SK-N-SH (cell line): Measurements from ENCODE around the gene CLCN6.

Source experiments
- EP300 ChIP-seq, 2 experiments: IDR thresholded peaks; 2 replicates each; pipeline versions ENCODE4 v1.4.0 to v1.6.1; 2012; ENCODE audit warnings: borderline replicate concordance in 1 of 2, low read depth in 1 of 2, low read length in 1 of 2
- MXI1 ChIP-seq: IDR thresholded peaks from 2 replicates; pipeline ENCODE4 v1.6.1; 2012; ENCODE audit warnings: mild to moderate bottlenecking, low read depth, low read length, improper control_type of control experiment
- NFIC ChIP-seq: IDR thresholded peaks from 2 replicates; pipeline ENCODE4 v1.4.0; 2012; ENCODE audit warnings: borderline replicate concordance
- NRF1 ChIP-seq: IDR thresholded peaks from 2 replicates; pipeline ENCODE4 v1.6.1; 2012; ENCODE audit warnings: low read depth, mild to moderate bottlenecking, low read length
- POLR2AphosphoS5 ChIP-seq: IDR thresholded peaks from 2 replicates; pipeline ENCODE4 v1.6.1; 2012; ENCODE audit warnings: low read depth, low read length
- RAD21 ChIP-seq: IDR thresholded peaks from 2 replicates; pipeline ENCODE4 v1.6.1; 2012; ENCODE audit warnings: mild to moderate bottlenecking, low read length
- SMC3 ChIP-seq: IDR thresholded peaks from 2 replicates; pipeline ENCODE4 v1.6.1; 2012; ENCODE audit warnings: low read depth, low read length, improper control_type of control experiment
- TF ChIP-seq, protein P1 (sequence below): fragments of 200-600 bp; sonication (generic); IDR thresholded peaks from 2 replicates; pipeline ENCODE4 v1.6.1; 2017; ENCODE audit warnings: antibody characterized with exemption, mild to moderate bottlenecking, moderate library complexity
- TF ChIP-seq, protein P2 (sequence below): IDR thresholded peaks from 2 replicates; pipeline ENCODE4; 2012
- TF ChIP-seq, protein P3 (sequence below): IDR thresholded peaks from 2 replicates; pipeline ENCODE4 v1.4.0; 2012; ENCODE audit warnings: low read depth, borderline replicate concordance
- TF ChIP-seq, protein P4 (sequence below): IDR thresholded peaks from 2 replicates; pipeline ENCODE4 v1.4.0; 2012; ENCODE audit warnings: low read depth
- TF ChIP-seq, protein P5 (sequence below): fragments of 150-350 bp; IDR thresholded peaks from 2 replicates; pipeline ENCODE4 v1.6.1; 2016; ENCODE audit warnings: mild to moderate bottlenecking, low read depth, low read length
- TF ChIP-seq, protein P6 (sequence below): IDR thresholded peaks from 2 replicates; pipeline ENCODE4 v1.6.1; 2012; ENCODE audit warnings: mild to moderate bottlenecking, low read depth, low read length, moderate library complexity

DNA sequence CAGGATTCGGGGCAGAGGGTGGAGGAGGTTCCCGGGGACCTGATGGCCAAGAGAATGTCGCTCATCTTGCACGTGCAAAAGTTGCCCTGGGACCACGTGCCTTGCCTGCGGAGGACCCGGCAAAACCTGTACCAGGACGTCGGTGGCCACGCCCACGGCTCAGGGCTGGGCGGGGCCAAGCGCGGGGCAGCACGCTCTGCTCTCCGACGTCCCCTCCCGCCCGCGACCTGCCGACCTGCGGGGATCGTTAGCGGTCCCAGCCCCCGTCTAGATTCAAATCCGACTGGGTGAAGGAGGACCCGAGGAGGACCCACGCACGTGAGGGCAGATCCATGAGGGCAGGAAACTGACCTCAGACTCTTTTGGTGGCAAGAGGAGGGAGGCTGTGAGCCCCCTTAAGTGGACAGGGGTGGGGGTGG is 44.0 kb upstream of the CLCN6 start, which contains the start of gene C1orf167:
- TF ChIP-seq, protein P1, sequence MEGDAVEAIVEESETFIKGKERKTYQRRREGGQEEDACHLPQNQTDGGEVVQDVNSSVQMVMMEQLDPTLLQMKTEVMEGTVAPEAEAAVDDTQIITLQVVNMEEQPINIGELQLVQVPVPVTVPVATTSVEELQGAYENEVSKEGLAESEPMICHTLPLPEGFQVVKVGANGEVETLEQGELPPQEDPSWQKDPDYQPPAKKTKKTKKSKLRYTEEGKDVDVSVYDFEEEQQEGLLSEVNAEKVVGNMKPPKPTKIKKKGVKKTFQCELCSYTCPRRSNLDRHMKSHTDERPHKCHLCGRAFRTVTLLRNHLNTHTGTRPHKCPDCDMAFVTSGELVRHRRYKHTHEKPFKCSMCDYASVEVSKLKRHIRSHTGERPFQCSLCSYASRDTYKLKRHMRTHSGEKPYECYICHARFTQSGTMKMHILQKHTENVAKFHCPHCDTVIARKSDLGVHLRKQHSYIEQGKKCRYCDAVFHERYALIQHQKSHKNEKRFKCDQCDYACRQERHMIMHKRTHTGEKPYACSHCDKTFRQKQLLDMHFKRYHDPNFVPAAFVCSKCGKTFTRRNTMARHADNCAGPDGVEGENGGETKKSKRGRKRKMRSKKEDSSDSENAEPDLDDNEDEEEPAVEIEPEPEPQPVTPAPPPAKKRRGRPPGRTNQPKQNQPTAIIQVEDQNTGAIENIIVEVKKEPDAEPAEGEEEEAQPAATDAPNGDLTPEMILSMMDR: no peak
- no peak for TF ChIP-seq RAD21
- TF ChIP-seq NFIC: no peak
- TF ChIP-seq EP300 (IDR thresholded peaks at IDR 0.05; ENCODE audit: borderline replicate concordance in 1 of 2, low read depth in 1 of 2, low read length in 1 of 2): no peak
- TF ChIP-seq MXI1: no peak
- TF ChIP-seq, protein P2, sequence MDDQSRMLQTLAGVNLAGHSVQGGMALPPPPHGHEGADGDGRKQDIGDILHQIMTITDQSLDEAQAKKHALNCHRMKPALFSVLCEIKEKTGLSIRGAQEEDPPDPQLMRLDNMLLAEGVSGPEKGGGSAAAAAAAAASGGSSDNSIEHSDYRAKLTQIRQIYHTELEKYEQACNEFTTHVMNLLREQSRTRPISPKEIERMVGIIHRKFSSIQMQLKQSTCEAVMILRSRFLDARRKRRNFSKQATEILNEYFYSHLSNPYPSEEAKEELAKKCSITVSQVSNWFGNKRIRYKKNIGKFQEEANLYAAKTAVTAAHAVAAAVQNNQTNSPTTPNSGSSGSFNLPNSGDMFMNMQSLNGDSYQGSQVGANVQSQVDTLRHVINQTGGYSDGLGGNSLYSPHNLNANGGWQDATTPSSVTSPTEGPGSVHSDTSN: no peak
- no peak for TF ChIP-seq POLR2AphosphoS5
- TF ChIP-seq, protein P3, sequence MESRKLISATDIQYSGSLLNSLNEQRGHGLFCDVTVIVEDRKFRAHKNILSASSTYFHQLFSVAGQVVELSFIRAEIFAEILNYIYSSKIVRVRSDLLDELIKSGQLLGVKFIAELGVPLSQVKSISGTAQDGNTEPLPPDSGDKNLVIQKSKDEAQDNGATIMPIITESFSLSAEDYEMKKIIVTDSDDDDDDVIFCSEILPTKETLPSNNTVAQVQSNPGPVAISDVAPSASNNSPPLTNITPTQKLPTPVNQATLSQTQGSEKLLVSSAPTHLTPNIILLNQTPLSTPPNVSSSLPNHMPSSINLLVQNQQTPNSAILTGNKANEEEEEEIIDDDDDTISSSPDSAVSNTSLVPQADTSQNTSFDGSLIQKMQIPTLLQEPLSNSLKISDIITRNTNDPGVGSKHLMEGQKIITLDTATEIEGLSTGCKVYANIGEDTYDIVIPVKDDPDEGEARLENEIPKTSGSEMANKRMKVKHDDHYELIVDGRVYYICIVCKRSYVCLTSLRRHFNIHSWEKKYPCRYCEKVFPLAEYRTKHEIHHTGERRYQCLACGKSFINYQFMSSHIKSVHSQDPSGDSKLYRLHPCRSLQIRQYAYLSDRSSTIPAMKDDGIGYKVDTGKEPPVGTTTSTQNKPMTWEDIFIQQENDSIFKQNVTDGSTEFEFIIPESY: no peak
- TF ChIP-seq, protein P4, sequence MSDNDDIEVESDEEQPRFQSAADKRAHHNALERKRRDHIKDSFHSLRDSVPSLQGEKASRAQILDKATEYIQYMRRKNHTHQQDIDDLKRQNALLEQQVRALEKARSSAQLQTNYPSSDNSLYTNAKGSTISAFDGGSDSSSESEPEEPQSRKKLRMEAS: no peak
- TF ChIP-seq, protein P5, sequence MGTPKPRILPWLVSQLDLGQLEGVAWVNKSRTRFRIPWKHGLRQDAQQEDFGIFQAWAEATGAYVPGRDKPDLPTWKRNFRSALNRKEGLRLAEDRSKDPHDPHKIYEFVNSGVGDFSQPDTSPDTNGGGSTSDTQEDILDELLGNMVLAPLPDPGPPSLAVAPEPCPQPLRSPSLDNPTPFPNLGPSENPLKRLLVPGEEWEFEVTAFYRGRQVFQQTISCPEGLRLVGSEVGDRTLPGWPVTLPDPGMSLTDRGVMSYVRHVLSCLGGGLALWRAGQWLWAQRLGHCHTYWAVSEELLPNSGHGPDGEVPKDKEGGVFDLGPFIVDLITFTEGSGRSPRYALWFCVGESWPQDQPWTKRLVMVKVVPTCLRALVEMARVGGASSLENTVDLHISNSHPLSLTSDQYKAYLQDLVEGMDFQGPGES: no peak
- TF ChIP-seq, protein P6, sequence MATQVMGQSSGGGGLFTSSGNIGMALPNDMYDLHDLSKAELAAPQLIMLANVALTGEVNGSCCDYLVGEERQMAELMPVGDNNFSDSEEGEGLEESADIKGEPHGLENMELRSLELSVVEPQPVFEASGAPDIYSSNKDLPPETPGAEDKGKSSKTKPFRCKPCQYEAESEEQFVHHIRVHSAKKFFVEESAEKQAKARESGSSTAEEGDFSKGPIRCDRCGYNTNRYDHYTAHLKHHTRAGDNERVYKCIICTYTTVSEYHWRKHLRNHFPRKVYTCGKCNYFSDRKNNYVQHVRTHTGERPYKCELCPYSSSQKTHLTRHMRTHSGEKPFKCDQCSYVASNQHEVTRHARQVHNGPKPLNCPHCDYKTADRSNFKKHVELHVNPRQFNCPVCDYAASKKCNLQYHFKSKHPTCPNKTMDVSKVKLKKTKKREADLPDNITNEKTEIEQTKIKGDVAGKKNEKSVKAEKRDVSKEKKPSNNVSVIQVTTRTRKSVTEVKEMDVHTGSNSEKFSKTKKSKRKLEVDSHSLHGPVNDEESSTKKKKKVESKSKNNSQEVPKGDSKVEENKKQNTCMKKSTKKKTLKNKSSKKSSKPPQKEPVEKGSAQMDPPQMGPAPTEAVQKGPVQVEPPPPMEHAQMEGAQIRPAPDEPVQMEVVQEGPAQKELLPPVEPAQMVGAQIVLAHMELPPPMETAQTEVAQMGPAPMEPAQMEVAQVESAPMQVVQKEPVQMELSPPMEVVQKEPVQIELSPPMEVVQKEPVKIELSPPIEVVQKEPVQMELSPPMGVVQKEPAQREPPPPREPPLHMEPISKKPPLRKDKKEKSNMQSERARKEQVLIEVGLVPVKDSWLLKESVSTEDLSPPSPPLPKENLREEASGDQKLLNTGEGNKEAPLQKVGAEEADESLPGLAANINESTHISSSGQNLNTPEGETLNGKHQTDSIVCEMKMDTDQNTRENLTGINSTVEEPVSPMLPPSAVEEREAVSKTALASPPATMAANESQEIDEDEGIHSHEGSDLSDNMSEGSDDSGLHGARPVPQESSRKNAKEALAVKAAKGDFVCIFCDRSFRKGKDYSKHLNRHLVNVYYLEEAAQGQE: no peak
- TF ChIP-seq NRF1: no peak
- no peak for TF ChIP-seq SMC3
